C4-2B (cell line): ENCODE data around the gene UGT3A2.

ENCODE experiments used
- CTCF ChIP-seq: fragments of 450-650 bp; conservative IDR thresholded peaks from 2 replicates; pipeline ENCODE4 v1.5.1; 2017; ENCODE audit warnings: mild to moderate bottlenecking
- ZFX ChIP-seq: fragments of 450-650 bp; IDR thresholded peaks from 2 replicates; pipeline ENCODE4 v1.6.1; 2017

GRCh38 chr5:36056422-36056821 lies 10.3 kb downstream of the UGT3A2 start:
- no peak for TF ChIP-seq CTCF
- TF ChIP-seq ZFX: no peak
